Activated CD4-positive, alpha-beta memory T cell treated with anti-CD3 and anti-CD28 coated beads, Interleukin-2, amount 10 ng/mL, durations not matched to agents 7 days and 5 days (primary cell): ENCODE results near the gene RHD. TPM values are rescaled to one million over a fixed set of nuclear protein-coding genes. Genes with fewer than 3 reads are reported as not detected.

Source experiments
- total RNA-seq, 2 experiments: library from RNA; stranded (reverse); gene quantifications; one replicate each; pipeline ENCODE4 v1.2.3, GENCODE V29; 2021

The RHD gene
- total RNA-seq, 2 experiments from 2014 or later = not detected

Other genes with a start within 250 kb of the RHD start
- gene SYF2, start 40.0 kb upstream of the RHD start, total RNA-seq = 10 to 100 TPM; 53.4 to 53.5 TPM
- gene RSRP1, start 25.1 kb upstream of the RHD start, total RNA-seq = 100 to 1,000 TPM; 236 to 237 TPM
- 100 to 1,000 TPM; 182 to 183 TPM for gene TMEM50A, start 65.8 kb downstream of the RHD start, total RNA-seq
- under 1 TPM in 1 of 2 experiments, not detected in 1; 0.50 TPM for gene RHCE, start 148.3 kb downstream of the RHD start, total RNA-seq
- 10 to 100 TPM; 15.8 to 16.3 TPM for gene MACO1, start 158.4 kb downstream of the RHD start, total RNA-seq